ENCODE results near the gene ANKRD27.
A peak's percentile ranks its signal among the peaks of the same experiment; 100 is the strongest.
"Not testable (repeated sequence)": the region's sequence is repeated elsewhere in the genome, so short reads cannot be mapped to it uniquely, and the experiment has no call there.

ANKRD27 gene

GRCh38 chr19:32605544-32605943 is 69.4 kb downstream of the ANKRD27 start:
- DNase-seq (ENCODE audit: low read depth in 2 of 2) = no peak

- DNase-seq (ENCODE audit: low read depth in 2 of 2) = no peak
Observed at GRCh38 chr19:32603961-32604360, 71.0 kb downstream of the ANKRD27 start.

GRCh38 chr19:32599736-32600157 is 75.2 kb downstream of the ANKRD27 start:
- peak; percentile 17 to 18 for DNase-seq (ENCODE audit: low read depth in 2 of 2)

GRCh38 chr19:32599258-32599657 is 75.7 kb downstream of the ANKRD27 start:
- DNase-seq (ENCODE audit: low read depth in 2 of 2) = no peak

GRCh38 chr19:32598022-32598421 is 77.0 kb downstream of the ANKRD27 start:
- DNase-seq (ENCODE audit: low read depth in 2 of 2) = no peak

GRCh38 chr19:32595491-32595890 is 79.5 kb downstream of the ANKRD27 start:
- DNase-seq (ENCODE audit: low read depth in 2 of 2) = no peak

GRCh38 chr19:32594021-32594420 is 81.0 kb downstream of the ANKRD27 start:
- DNase-seq (ENCODE audit: low read depth in 2 of 2) = no peak

GRCh38 chr19:32587747-32588504 is 87.1 kb downstream of the ANKRD27 start:
- DNase-seq (ENCODE audit: low read depth in 2 of 2) = not testable (repeated sequence)

- no peak for DNase-seq (ENCODE audit: low read depth in 2 of 2)
Observed at GRCh38 chr19:32581705-32582179, 93.2 kb downstream of the ANKRD27 start.

- DNase-seq (ENCODE audit: low read depth in 2 of 2) = peak; percentile 80 to 81
Observed at GRCh38 chr19:32580901-32581704, 93.9 kb downstream of the ANKRD27 start, which contains the start of gene PDCD5. Gene PDCD5, plus strand, starts transcription at chr19:32581190. Its CDS starts 72 bp downstream, at chr19:32581262.

- DNase-seq (ENCODE audit: low read depth in 2 of 2) = no peak
Observed at GRCh38 chr19:32580353-32580900, 94.6 kb downstream of the ANKRD27 start.

- no peak for DNase-seq (ENCODE audit: low read depth in 2 of 2)
Observed at GRCh38 chr19:32576790-32577189, 98.2 kb downstream of the ANKRD27 start.

- DNase-seq (ENCODE audit: low read depth in 2 of 2) = no peak
Observed at GRCh38 chr19:32573492-32573794, 101.5 kb downstream of the ANKRD27 start.

GRCh38 chr19:32572700-32573491 is 102.1 kb downstream of the ANKRD27 start:
- DNase-seq (ENCODE audit: low read depth in 2 of 2) = not testable (repeated sequence)

- DNase-seq (ENCODE audit: low read depth in 2 of 2) = not testable (repeated sequence)
Observed at GRCh38 chr19:32571471-32572075, 103.4 kb downstream of the ANKRD27 start.

- peak; percentile 15 to 27 for DNase-seq (ENCODE audit: low read depth in 2 of 2)
Observed at GRCh38 chr19:32570081-32570785, 104.7 kb downstream of the ANKRD27 start.

GRCh38 chr19:32567486-32567885 is 107.5 kb downstream of the ANKRD27 start:
- no peak for DNase-seq (ENCODE audit: low read depth in 2 of 2)

GRCh38 chr19:32566246-32566830 is 108.6 kb downstream of the ANKRD27 start:
- peak in 1 of 2 experiments; percentile 5 for DNase-seq (ENCODE audit: low read depth in 2 of 2)

- no peak for DNase-seq (ENCODE audit: low read depth in 2 of 2)
Observed at GRCh38 chr19:32563761-32564160, 111.2 kb downstream of the ANKRD27 start.

- DNase-seq (ENCODE audit: low read depth in 2 of 2) = no peak
Observed at GRCh38 chr19:32558607-32559228, 116.3 kb downstream of the ANKRD27 start.
